A549 treated with AZD9567 at 1 μM for 4 hours (cell line): ENCODE data around the gene CCNB2. TPM values are rescaled to one million over a fixed set of nuclear protein-coding genes. Genes with fewer than 3 reads are reported as not detected.

Source experiments
- total RNA-seq: library from RNA; stranded (reverse); fragments of 200-300 nt; extraction: Qiagen RNA extraction; gene quantifications from 5 replicates; pipeline ENCODE4 v1.2.3, GENCODE V29; 2022; ENCODE audit not compliant: insufficient read depth

The CCNB2 gene
- total RNA-seq: 90.5 to 125 TPM (median 93.7 TPM) in 5 replicates

GRCh38 chr15:59104912-59105732, at the start of gene CCNB2:
CCNB2 (plus strand) TSS chr15:59105146; CDS start chr15:59105269, 123 bp downstream.

Other genes with a start within 250 kb of the CCNB2 start
- 63.9 to 102 TPM (median 66.2 TPM) in 5 replicates for gene SLTM, start 171.5 kb upstream of the CCNB2 start, total RNA-seq
- gene RNF111, start 117.5 kb upstream of the CCNB2 start, total RNA-seq: 22.1 to 36.6 TPM (median 26.0 TPM) in 5 replicates
- gene LDHAL6B, start 101.7 kb downstream of the CCNB2 start, total RNA-seq: 0.06 TPM in 1 of 5 replicates, not detected in the others